NT2/D1 (cell line): ENCODE measurements around the gene TPRKB.

Source experiments
- YY1 ChIP-seq: IDR thresholded peaks from 2 replicates; pipeline ENCODE4 v1.6.1; 2011; ENCODE audit not compliant: insufficient read length, insufficient read depth
- ZNF274 ChIP-seq: IDR thresholded peaks from 2 replicates; pipeline ENCODE4 v1.6.1; 2011; ENCODE audit warnings: mild to moderate bottlenecking, low read depth, low read length

DNA sequence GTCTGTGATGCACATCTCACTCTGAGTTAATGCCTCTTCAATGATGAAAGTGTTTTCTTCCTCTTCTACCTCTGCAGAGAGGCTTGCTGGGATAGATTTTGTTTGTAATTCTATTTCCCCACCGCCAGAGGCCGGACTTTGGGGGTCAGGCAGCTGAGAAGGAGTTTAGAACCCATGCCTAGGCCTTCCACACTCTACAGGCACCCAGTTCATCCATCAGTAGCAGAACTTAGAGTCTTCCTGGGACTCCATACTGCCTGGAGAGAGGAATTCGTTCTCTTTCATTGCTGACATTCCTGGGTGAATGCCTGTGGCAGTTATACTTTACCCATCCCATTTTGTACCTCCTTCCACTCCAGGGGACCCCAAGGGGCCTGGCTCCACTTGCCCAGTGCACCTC lies 9.1 kb downstream of the TPRKB start:
- TF ChIP-seq ZNF274 (no peak), YY1 (no peak)
